AG04449 (cell line): ENCODE results near the gene RAB24.
"Not testable (repeated sequence)": the region's sequence is repeated elsewhere in the genome, so short reads cannot be mapped to it uniquely, and the experiment has no call there.

ENCODE experiments used
- CTCF ChIA-PET: fragments of 350-600 bp; formaldehyde crosslinking; extraction: SDS; loops from one replicate; lab custom pipeline; 2021; ENCODE audit warnings: antibody characterized with exemption; lab: Yijun Ruan, JAX
- POLR2A ChIA-PET: fragments of 400-600, 350-600 bp; formaldehyde crosslinking; extraction: SDS; loops from one replicate; lab custom pipeline; 2020; ENCODE audit warnings: antibody characterized with exemption, inconsistent platforms; lab: Yijun Ruan, JAX
- DNase-seq: peaks from one replicate; pipeline ENCODE4 v3.0.0-alpha.2; 2010; ENCODE audit warnings: low read depth, low spot score
- H3K4me3 ChIP-seq: 2 replicates; pipeline ENCODE4 v1.5.1; 2011; ENCODE audit warnings: low read depth, mild to moderate bottlenecking, control low read depth, low read length
- CTCF ChIP-seq: IDR thresholded peaks from one replicate; pipeline ENCODE4 v1.5.1; 2011; ENCODE audit warnings: mild to moderate bottlenecking, moderate library complexity, low read length, control low read depth, inconsistent platforms; ENCODE audit not compliant: insufficient read depth; ENCODE audit errors: missing control alignments

Gene RAB24

GRCh38 chr5:177349362-177349647, 45.8 kb upstream of the RAB24 start:
- CTCF ChIA-PET = interaction anchor here (0.6 to 4.5 kb wide), 4 partner anchors 18 to 54 kb away, joined by 3 to 26 read pairs (median 12); no protein-coding TSS in a partner anchor
- DNase-seq = no peak
- POLR2A ChIA-PET = interaction anchor here (1.1 kb wide), 1 partner anchor 123 kb away, joined by 3 read pairs; no protein-coding TSS in a partner anchor
- no peak overlapping the region for H3K4me3 ChIP-seq
- TF ChIP-seq CTCF = no peak

- DNase-seq = no peak
- CTCF ChIA-PET = interaction anchor here (1.6 to 2.7 kb wide), 3 partner anchors 21 to 38 kb away, joined by 5 to 9 read pairs (median 5); no protein-coding TSS in a partner anchor
- H3K4me3 ChIP-seq = no peak overlapping the region
- POLR2A ChIA-PET = no interaction called here
- no peak for TF ChIP-seq CTCF
Measured at GRCh38 chr5:177347699-177348098, 44.2 kb upstream of the RAB24 start.

- no peak overlapping the region for H3K4me3 ChIP-seq
- DNase-seq = no peak
- TF ChIP-seq CTCF = no peak
- ChIA-PET CTCF (interaction anchor here (0.5 to 2.7 kb wide), 7 partner anchors 22 to 154 kb away, joined by 3 to 9 read pairs (median 5); no protein-coding TSS in a partner anchor), POLR2A (no interaction called here)
Measured at GRCh38 chr5:177346820-177347219, 43.3 kb upstream of the RAB24 start.

- ChIA-PET POLR2A (no interaction called here), CTCF (interaction anchor here (1.3 to 2.1 kb wide), 3 partner anchors 9 to 231 kb away, joined by 3 to 5 read pairs (median 3); no protein-coding TSS in a partner anchor)
- H3K4me3 ChIP-seq = no peak overlapping the region
- no peak for DNase-seq
- no peak for TF ChIP-seq CTCF
Measured at GRCh38 chr5:177344891-177345290, 41.4 kb upstream of the RAB24 start.

- POLR2A ChIA-PET = no interaction called here
- no peak overlapping the region for H3K4me3 ChIP-seq
- DNase-seq = no peak
- TF ChIP-seq CTCF = no peak
- CTCF ChIA-PET = interaction anchor here (0.7 kb wide), 1 partner anchor 24 kb away, joined by 3 read pairs; no protein-coding TSS in a partner anchor
Measured at GRCh38 chr5:177343777-177344176, 40.3 kb upstream of the RAB24 start.

- H3K4me3 ChIP-seq, POLR2A ChIA-PET, DNase-seq: not testable (repeated sequence)
- CTCF ChIA-PET = interaction anchor here (1.2 to 1.4 kb wide), 3 partner anchors 26 to 61 kb away, joined by 3 to 5 read pairs (median 3); no protein-coding TSS in a partner anchor
Measured at GRCh38 chr5:177343000-177343399, 39.5 kb upstream of the RAB24 start.
